CD4-positive, alpha-beta T cell treated with Interleukin-10 for 1 hour (primary cell): ENCODE results near the gene NREP.

Experiments used
- DNase-seq: peaks from one replicate; pipeline ENCODE4 v3.0.0-alpha.2; 2020

The NREP gene

GRCh38 chr5:111691508-111691907 lies 65.5 kb downstream of the NREP start:
- DNase-seq = no peak

- DNase-seq = no peak
Observed at GRCh38 chr5:111689357-111689935, 67.5 kb downstream of the NREP start.

- DNase-seq = no peak
Observed at GRCh38 chr5:111685969-111686368, 71.0 kb downstream of the NREP start.

- no peak for DNase-seq
Observed at GRCh38 chr5:111682641-111683040, 74.4 kb downstream of the NREP start.

- DNase-seq = no peak
Observed at GRCh38 chr5:111682121-111682520, 74.9 kb downstream of the NREP start.

GRCh38 chr5:111681414-111682120 lies 75.4 kb downstream of the NREP start:
- no peak for DNase-seq

- DNase-seq = no peak
Observed at GRCh38 chr5:111680737-111681413, 76.1 kb downstream of the NREP start.

GRCh38 chr5:111679611-111680010 lies 77.4 kb downstream of the NREP start:
- no peak for DNase-seq
